RWPE2 (cell line): Measurements from ENCODE around the gene DRD1.
"Not testable (repeated sequence)": the region's sequence is repeated elsewhere in the genome, so short reads cannot be mapped to it uniquely, and the experiment has no call there.

Source experiments
- ATAC-seq: fragments of 200-7000 bp; cut with Tn5 transposase; 3 replicates; pipeline ENCODE4 v1.9.1; 2021; ENCODE audit warnings: low read depth
- DNase-seq: peaks from one replicate; pipeline ENCODE4 v3.0.0-alpha.2; 2020; ENCODE audit warnings: low spot score
- H3K27ac ChIP-seq: fragments of 450-650 bp; 2 replicates; pipeline ENCODE4 v1.5.1; 2017; ENCODE audit warnings: mild to moderate bottlenecking; ENCODE audit not compliant: poor library complexity, severe bottlenecking
- H3K27me3 ChIP-seq: fragments of 250-450 bp; sonication (Bioruptor Pico); 2 replicates; pipeline ENCODE4 v1.5.1; 2021; ENCODE audit warnings: mild to moderate bottlenecking, moderate library complexity; ENCODE audit not compliant: insufficient read depth, poor library complexity, severe bottlenecking
- H3K36me3 ChIP-seq: fragments of 250-450 bp; sonication (Bioruptor Pico); 2 replicates; pipeline ENCODE4 v1.5.1; 2020; ENCODE audit warnings: low read depth, mild to moderate bottlenecking, moderate library complexity
- H3K4me1 ChIP-seq: fragments of 250-450 bp; sonication (Bioruptor Pico); 2 replicates; pipeline ENCODE4 v1.5.1; 2021; ENCODE audit warnings: mild to moderate bottlenecking, moderate library complexity; ENCODE audit not compliant: insufficient read depth, poor library complexity, severe bottlenecking
- H3K4me3 ChIP-seq: fragments of 250-450 bp; sonication (Bioruptor Pico); 2 replicates; pipeline ENCODE4 v1.5.1; 2021; ENCODE audit warnings: mild to moderate bottlenecking, moderate library complexity; ENCODE audit not compliant: severe bottlenecking
- H3K9me3 ChIP-seq: fragments of 250-450 bp; sonication (Bioruptor Pico); 2 replicates; pipeline ENCODE4 v1.5.1; 2021; ENCODE audit warnings: mild to moderate bottlenecking, moderate library complexity; ENCODE audit not compliant: severe bottlenecking
- CTCF ChIP-seq: fragments of 450-650 bp; IDR thresholded peaks from one replicate; pipeline ENCODE4 v1.5.1; 2017; ENCODE audit warnings: mild to moderate bottlenecking, moderate library complexity; ENCODE audit not compliant: poor library complexity, severe bottlenecking

The DRD1 gene

GRCh38 chr5:175410926-175411325 is 33.1 kb downstream of the DRD1 start:
- peaks cover 3% of the 10 kb centered on the region for H3K27me3 ChIP-seq
- DNase-seq: no peak
- ATAC-seq: no peak
- H3K4me1 ChIP-seq: peaks cover 3% of the 10 kb centered on the region
- H3K27ac ChIP-seq: no peak overlapping the region
- H3K9me3 ChIP-seq: no peaks in the 10 kb centered on the region
- TF ChIP-seq CTCF: no peak
- H3K36me3 ChIP-seq: no peaks in the 10 kb centered on the region
- no peak overlapping the region for H3K4me3 ChIP-seq

- H3K27ac ChIP-seq: no peak overlapping the region
- TF ChIP-seq CTCF: no peak
- H3K36me3 ChIP-seq: no peaks in the 10 kb centered on the region
- H3K4me3 ChIP-seq: no peak overlapping the region
- DNase-seq (no peak), ATAC-seq (no peak)
- H3K9me3 ChIP-seq: peaks cover 3% of the 10 kb centered on the region
- no peaks in the 10 kb centered on the region for H3K4me1 ChIP-seq
- H3K27me3 ChIP-seq: peaks cover 3% of the 10 kb centered on the region
These were observed 37.7 kb downstream of the DRD1 start for GRCh38 chr5:175406300-175406699.

- H3K27me3 ChIP-seq, H3K36me3 ChIP-seq, DNase-seq, H3K4me3 ChIP-seq, H3K4me1 ChIP-seq, H3K27ac ChIP-seq, H3K9me3 ChIP-seq, ATAC-seq: not testable (repeated sequence)
These were observed 46.2 kb downstream of the DRD1 start for GRCh38 chr5:175397590-175398297.

- not testable (repeated sequence) for H3K9me3 ChIP-seq, ATAC-seq, H3K4me3 ChIP-seq, H3K27me3 ChIP-seq, H3K4me1 ChIP-seq, H3K36me3 ChIP-seq, H3K27ac ChIP-seq, DNase-seq
These were observed 48.6 kb downstream of the DRD1 start for GRCh38 chr5:175395430-175395829.

GRCh38 chr5:175394601-175395000 is 49.4 kb downstream of the DRD1 start:
- no peak overlapping the region for H3K27ac ChIP-seq
- TF ChIP-seq CTCF: no peak
- no peaks in the 10 kb centered on the region for H3K27me3 ChIP-seq
- ATAC-seq (no peak), DNase-seq (no peak)
- H3K4me1 ChIP-seq: no peaks in the 10 kb centered on the region
- no peaks in the 10 kb centered on the region for H3K9me3 ChIP-seq
- no peaks in the 10 kb centered on the region for H3K36me3 ChIP-seq
- no peak overlapping the region for H3K4me3 ChIP-seq

- DNase-seq: no peak
- no peak for ATAC-seq
- Histone ChIP-seq H3K27ac (no peak overlapping the region), H3K9me3 (no peaks in the 10 kb centered on the region), H3K27me3 (no peaks in the 10 kb centered on the region), H3K4me1 (no peaks in the 10 kb centered on the region), H3K36me3 (no peaks in the 10 kb centered on the region), H3K4me3 (no peak overlapping the region)
- no peak for TF ChIP-seq CTCF
These were observed 50.1 kb downstream of the DRD1 start for GRCh38 chr5:175393897-175394296.
